ENCODE data around the gene SEPTIN7. TPM values are rescaled to one million over a fixed set of nuclear protein-coding genes. Genes with fewer than 3 reads are reported as not detected.

SEPTIN7 gene
- total and polyA plus RNA-seq, 2 experiments from 2014 or later = 368 to 521 TPM

GRCh38 chr7:35819310-35819709 is 18.5 kb downstream of the SEPTIN7 start:
- Histone ChIP-seq H3K9me3 (ENCODE audit: low read depth) (no peaks in the 10 kb centered on the region), H3K27ac (no peak overlapping the region), H3K79me2 (ENCODE audit: insufficient read depth) (peaks cover 100% of the 10 kb centered on the region), H3K9me2 (ENCODE audit: insufficient read depth) (no peaks in the 10 kb centered on the region), H3F3A (ENCODE audit: insufficient read depth) (no peaks in the 10 kb centered on the region), H3K36me3 (ENCODE audit: low read depth) (no peaks in the 10 kb centered on the region), H3K27me3 (replicated peaks; ENCODE audit: insufficient read depth) (no peaks in the 10 kb centered on the region), H3K9ac (no peak overlapping the region), H2AFZ (no peak overlapping the region), H3K4me2 (ENCODE audit: unreplicated experiment) (no peak overlapping the region), H4K20me1 (ENCODE audit: insufficient read depth) (peaks cover 48% of the 10 kb centered on the region), H3K4me1 (ENCODE audit: insufficient read depth) (no peaks in the 10 kb centered on the region; the same call in 1 of the 2 replicates), H3K4me3 (no peak overlapping the region)
- 47 to 51% methylated on average over 3 of the region's 3 CpGs for WGBS, 2 experiments (ENCODE audit: low coverage in 1 of 2, low lambda C conversion rate in 2 of 2, missing lambda C conversion rate in 2 of 2)
- no peak for DNase-seq
- in situ Hi-C loops (cut with MboI) = no loop called here
- TF ChIP-seq EZH2phosphoT487 (IDR thresholded peaks at IDR 0.05; ENCODE audit: insufficient read depth, low read depth) = no peak
- TF ChIP-seq EZH2 (IDR thresholded peaks at IDR 0.05; ENCODE audit: insufficient read depth, poor library complexity, severe bottlenecking) = no peak

GRCh38 chr7:35819954-35820703 is 19.3 kb downstream of the SEPTIN7 start:
- H3K27ac ChIP-seq = no peak overlapping the region
- no peaks in the 10 kb centered on the region for H3K27me3 ChIP-seq (replicated peaks; ENCODE audit: insufficient read depth)
- no peaks in the 10 kb centered on the region for H3F3A ChIP-seq (ENCODE audit: insufficient read depth)
- H3K4me3 ChIP-seq = no peak overlapping the region
- H3K9me2 ChIP-seq (ENCODE audit: insufficient read depth) = no peaks in the 10 kb centered on the region
- WGBS, 2 experiments (ENCODE audit: low coverage in 1 of 2, low lambda C conversion rate in 2 of 2, missing lambda C conversion rate in 2 of 2) = 64 to 65% methylated on average over 3 of the region's 3 CpGs
- H3K79me2 ChIP-seq (ENCODE audit: insufficient read depth) = peaks cover 100% of the 10 kb centered on the region
- no peaks in the 10 kb centered on the region for H3K9me3 ChIP-seq (ENCODE audit: low read depth)
- in situ Hi-C loops (cut with MboI) = no loop called here
- H3K4me1 ChIP-seq (ENCODE audit: insufficient read depth) = no peaks in the 10 kb centered on the region; the same call in 1 of the 2 replicates
- TF ChIP-seq EZH2phosphoT487 (IDR thresholded peaks at IDR 0.05; ENCODE audit: insufficient read depth, low read depth) (no peak), EZH2 (IDR thresholded peaks at IDR 0.05; ENCODE audit: insufficient read depth, poor library complexity, severe bottlenecking) (no peak)
- peaks cover 47% of the 10 kb centered on the region for H4K20me1 ChIP-seq (ENCODE audit: insufficient read depth)
- no peaks in the 10 kb centered on the region for H3K36me3 ChIP-seq (ENCODE audit: low read depth)
- no peak for DNase-seq
- H3K4me2 ChIP-seq (ENCODE audit: unreplicated experiment) = no peak overlapping the region
- no peak overlapping the region for H2AFZ ChIP-seq
- H3K9ac ChIP-seq = no peak overlapping the region

- Histone ChIP-seq H3K9me2 (ENCODE audit: insufficient read depth) (no peaks in the 10 kb centered on the region), H4K20me1 (ENCODE audit: insufficient read depth) (peaks cover 47% of the 10 kb centered on the region), H3F3A (ENCODE audit: insufficient read depth) (no peaks in the 10 kb centered on the region), H3K4me2 (ENCODE audit: unreplicated experiment) (no peak overlapping the region), H3K4me1 (ENCODE audit: insufficient read depth) (peaks cover 4% of the 10 kb centered on the region; the same call in 1 of the 2 replicates), H3K27me3 (replicated peaks; ENCODE audit: insufficient read depth) (no peaks in the 10 kb centered on the region), H3K9me3 (ENCODE audit: low read depth) (no peaks in the 10 kb centered on the region), H3K79me2 (ENCODE audit: insufficient read depth) (peaks cover 100% of the 10 kb centered on the region), H3K36me3 (ENCODE audit: low read depth) (no peaks in the 10 kb centered on the region), H2AFZ (no peak overlapping the region), H3K27ac (no peak overlapping the region), H3K9ac (no peak overlapping the region), H3K4me3 (no peak overlapping the region)
- TF ChIP-seq EZH2 (IDR thresholded peaks at IDR 0.05; ENCODE audit: insufficient read depth, poor library complexity, severe bottlenecking) (no peak), EZH2phosphoT487 (IDR thresholded peaks at IDR 0.05; ENCODE audit: insufficient read depth, low read depth) (no peak)
- WGBS, 2 experiments (ENCODE audit: low coverage in 1 of 2, low lambda C conversion rate in 2 of 2, missing lambda C conversion rate in 2 of 2) = 93 to 96% methylated on average over 1 of the region's 1 CpG
- in situ Hi-C loops (cut with MboI) = no loop called here
- no peak for DNase-seq
Observed at GRCh38 chr7:35820858-35821257, 20.0 kb downstream of the SEPTIN7 start.

GRCh38 chr7:35823440-35823839 is 22.6 kb downstream of the SEPTIN7 start:
- Histone ChIP-seq H3K9ac (no peak overlapping the region), H2AFZ (no peak overlapping the region), H3K79me2 (ENCODE audit: insufficient read depth) (peaks cover 100% of the 10 kb centered on the region), H4K20me1 (ENCODE audit: insufficient read depth) (peaks cover 34% of the 10 kb centered on the region), H3K4me2 (ENCODE audit: unreplicated experiment) (no peak overlapping the region), H3K9me2 (ENCODE audit: insufficient read depth) (no peaks in the 10 kb centered on the region), H3K27ac (no peak overlapping the region), H3K9me3 (ENCODE audit: low read depth) (no peaks in the 10 kb centered on the region), H3K27me3 (replicated peaks; ENCODE audit: insufficient read depth) (no peaks in the 10 kb centered on the region), H3K4me3 (no peak overlapping the region), H3F3A (ENCODE audit: insufficient read depth) (no peaks in the 10 kb centered on the region), H3K4me1 (ENCODE audit: insufficient read depth) (peaks cover 15% of the 10 kb centered on the region), H3K36me3 (ENCODE audit: low read depth) (no peaks in the 10 kb centered on the region)
- WGBS, 2 experiments (ENCODE audit: low coverage in 1 of 2, low lambda C conversion rate in 2 of 2, missing lambda C conversion rate in 2 of 2) = 94 to 98% methylated on average over 3 of the region's 3 CpGs
- DNase-seq = no peak
- in situ Hi-C loops (cut with MboI) = no loop called here
- TF ChIP-seq EZH2 (IDR thresholded peaks at IDR 0.05; ENCODE audit: insufficient read depth, poor library complexity, severe bottlenecking) (no peak), EZH2phosphoT487 (IDR thresholded peaks at IDR 0.05; ENCODE audit: insufficient read depth, low read depth) (no peak)

Data from GM23248 (cell line).